Measurements from ENCODE around the gene KERA.

Gene KERA

DNA sequence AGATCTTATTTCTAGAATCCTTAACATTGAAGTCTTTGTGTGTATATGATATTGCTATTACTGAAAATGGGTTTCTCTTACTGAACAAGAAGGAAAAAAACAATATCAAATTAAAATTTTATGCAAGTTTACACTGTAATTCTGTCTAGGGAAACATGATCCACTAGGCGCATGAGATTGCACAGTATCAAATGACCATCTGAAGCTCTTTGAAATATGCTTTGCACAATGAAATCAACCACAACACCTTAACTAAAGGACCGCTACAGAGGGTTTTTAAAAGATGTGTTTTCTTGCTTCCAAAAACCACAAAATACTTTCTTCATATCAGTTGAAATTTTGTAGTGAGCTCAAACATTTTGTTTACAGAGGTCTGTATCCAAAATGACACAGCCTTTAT lies 15.1 kb upstream of the KERA start:
- DNase-seq = no peak

DNA sequence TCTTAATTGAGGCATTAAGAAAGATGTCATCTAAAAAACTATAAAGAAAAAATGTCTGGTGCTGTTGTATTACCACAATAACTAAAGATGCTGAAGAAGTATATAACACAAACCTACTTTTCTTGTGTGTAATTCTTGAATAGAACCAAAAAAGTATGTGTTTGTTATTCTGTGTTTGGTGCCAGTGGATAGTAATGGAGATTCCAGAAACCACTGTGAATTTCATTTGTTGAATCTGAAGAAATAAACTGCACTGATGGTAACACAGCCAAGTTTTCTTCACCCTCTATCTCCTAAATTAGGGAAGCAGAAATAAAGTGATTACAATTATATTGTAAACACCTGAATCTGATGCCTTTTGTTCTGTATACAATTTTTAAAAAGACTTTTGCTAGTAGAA lies 13.1 kb upstream of the KERA start:
- no peak for DNase-seq

DNA sequence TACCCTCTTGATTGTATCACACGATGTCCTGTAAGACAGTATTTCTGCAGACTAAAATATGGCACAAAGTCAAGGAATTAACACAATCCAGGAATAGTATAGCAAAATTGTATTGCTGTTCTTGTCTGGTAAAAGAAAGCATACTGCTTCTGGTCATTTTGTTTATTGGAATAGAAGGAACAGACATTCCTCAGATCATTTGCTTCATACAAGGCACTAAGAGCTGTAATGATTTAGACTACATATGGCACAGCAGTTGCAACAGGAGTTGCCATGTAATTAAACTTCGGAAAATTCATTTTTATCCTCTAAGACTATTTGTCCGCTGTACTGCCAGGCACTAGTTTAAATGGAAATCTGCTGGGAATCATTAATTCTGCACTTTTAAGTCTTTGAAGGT lies 7.6 kb upstream of the KERA start:
- no peak for DNase-seq

DNA sequence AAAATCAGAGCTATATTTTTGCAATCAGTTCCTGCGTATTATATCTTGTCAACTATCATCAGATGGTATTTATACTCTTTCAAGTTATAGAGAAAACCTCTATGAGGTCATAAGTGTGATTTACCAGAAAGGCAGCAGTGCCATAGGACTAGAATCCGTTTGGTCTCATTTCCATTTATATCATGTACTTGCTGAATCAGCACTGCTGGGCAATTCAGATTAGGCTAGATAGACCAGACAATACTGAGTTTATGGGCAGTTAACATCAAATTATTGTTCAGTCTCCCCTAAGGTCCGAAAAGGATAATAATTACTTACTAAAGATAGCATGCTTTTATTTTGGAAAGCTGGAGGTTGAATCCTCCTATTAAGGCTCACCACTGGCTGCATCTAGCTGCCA lies 6.8 kb upstream of the KERA start:
- no peak for DNase-seq

DNA sequence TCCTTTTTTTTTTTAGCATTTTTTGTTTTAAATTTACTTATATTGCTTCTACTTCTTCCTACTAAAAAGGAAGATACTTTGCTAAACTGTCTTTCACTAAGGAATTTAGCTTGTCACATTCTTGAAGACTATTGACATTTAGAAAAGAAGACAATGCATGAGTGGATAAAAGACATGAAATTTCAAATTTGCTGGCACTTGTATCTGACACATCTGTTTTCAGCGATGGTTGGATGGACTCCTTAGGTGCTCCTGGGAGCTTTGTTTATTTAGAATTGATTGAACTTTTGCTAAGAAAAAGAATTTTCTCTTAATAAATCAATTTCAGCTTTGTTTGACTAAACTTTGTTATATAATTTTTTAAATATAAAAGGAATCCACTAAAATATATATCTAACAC lies 3.3 kb upstream of the KERA start:
- no peak for DNase-seq

DNA sequence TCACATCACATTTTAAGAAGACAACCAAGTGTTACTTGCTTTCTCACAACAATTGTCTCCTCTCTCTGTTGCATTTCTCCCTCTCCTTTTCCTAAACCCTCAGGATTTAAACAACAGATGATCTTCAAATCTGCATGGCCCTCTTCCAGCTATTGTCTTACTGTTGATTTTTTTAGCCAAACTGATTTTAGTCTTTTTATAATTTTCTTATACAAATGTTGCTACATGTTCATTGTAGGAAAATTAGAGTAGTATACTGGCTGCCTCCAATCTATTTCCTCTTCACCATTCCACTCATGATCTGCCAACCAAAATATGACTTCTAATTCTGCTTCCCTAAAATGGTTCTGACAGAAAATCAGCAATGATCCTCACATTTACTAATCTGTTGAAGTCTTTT lies 1.4 kb upstream of the KERA start:
- no peak for DNase-seq

DNA sequence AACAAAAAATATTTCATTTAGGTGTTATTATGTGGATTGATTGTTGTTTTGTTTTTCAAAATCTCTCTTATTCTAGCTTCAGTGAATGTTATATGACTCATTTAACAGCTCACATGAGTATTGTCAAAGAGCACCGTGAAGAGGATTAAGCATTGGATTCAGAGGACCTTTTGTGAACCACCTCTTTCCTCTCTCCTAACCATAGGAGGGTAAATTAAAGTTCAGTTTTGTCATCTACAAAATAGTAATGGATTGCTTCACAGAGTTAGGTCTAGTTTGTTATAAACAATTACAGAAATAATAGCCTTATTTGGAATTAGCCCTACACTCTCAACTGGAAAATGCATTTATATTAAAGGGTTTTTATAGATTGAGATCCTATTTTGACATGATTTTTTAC lies 962 bp upstream of the KERA start:
- DNase-seq = no peak

DNA sequence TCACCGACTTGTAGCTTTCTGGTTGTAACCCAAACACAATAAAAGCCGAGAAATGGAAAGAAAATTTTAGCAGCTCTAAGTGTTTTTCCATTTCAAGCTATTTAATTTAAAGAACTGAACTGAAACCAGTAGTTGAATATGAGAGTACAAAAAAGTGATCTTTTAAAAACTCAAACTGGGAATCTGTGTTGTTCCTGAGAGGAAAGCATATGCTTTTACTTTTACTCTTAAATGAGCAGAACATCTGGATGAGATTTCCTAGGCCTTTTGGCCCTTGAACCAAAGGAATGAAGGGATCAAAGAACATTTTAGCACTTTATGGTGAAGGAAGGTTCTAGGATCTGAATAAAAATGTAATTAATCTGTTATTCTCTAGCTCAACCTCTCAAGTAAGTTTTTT lies 1.3 kb downstream of the KERA start:
- DNase-seq = no peak

DNA sequence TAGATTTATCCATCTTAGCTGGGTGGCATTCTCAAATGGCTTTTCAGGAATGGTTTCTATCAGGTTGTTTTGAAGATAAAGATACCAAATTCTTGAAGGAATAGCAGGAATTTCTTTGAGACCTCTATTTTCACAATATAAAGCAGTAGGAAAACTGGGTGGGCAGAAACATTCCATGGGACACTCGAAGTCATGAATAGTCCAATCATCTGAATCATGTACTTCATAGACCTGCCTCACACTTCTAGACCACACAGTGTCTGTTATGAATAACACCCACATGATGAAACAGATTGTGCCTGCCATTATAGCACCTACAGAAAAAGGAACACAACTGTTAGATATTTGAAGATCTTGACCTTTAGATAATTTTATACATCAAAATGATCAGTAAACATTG lies 1.8 kb downstream of the KERA start:
- no peak for DNase-seq

DNA sequence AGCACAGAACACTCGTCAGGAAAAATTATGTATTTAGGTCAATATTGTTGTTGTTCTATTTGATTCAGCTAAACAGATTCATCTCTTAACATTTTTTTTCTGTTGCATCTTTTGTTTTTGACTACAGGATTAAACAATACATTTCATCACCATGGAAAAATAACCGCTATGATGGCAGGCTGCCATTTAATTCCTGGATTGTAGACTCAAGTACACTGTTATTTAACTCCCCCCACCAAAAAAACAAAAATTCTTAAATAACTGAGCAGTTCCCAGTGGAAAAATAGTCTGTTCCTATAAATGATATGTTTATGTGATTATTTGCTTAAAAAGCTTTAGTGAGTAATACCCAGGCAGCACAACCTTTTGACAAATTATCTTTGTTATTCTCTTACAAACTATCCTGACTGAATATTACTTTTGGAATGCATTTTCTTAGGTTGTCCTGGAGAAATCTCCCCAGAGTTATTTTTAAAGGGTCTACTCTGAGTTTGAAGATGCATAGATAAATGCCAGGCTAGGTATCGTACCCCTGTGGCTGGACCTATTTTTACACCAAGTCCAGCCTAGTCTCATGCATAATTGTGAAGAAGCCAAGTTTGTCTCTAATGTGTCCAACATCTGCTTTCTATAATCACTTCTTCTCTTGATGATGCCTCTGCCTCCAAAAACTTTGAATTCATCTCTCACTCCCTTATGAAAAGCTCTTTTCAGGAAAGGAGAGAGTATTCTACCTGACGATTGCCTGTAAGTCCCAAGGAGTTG lies 3.7 kb downstream of the KERA start:
- DNase-seq = no peak

DNA sequence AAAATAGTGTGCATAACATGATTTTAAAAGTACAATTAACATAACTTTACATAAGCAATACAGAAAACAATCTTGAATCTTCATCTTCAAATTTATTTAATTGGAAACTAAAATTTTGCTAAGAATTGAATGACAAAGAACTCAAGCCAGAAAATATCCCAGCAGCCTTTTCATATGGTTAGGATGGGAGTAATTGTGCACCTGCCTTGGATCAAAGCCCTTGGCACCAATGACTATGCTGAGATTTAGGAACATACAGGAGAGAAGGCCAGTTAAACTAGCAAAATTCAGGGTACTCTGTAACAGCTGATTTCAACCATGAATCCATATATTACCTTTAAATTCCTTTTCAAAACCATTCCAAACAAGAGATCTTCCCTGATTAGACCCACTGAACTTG lies 5.8 kb downstream of the KERA start:
- DNase-seq = no peak

DNA sequence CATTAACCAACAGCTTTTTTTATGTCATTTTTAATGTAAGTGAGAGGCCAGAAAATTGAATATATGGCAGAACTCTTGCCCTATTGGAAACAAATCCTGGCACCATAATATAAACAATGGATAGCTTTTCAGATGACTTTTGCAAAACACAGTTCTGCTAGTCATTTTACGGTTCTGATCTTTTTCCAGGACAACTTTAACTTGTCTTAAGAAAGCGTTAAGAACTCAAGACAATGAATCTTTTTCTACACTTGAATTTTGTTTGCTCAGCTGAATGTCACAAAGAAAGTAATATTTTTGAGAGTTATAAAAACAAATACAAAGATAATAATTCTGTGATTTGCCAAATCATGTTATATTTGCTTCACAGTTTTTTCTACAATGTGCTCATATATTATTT lies 13.2 kb downstream of the KERA start:
- DNase-seq = no peak

DNA sequence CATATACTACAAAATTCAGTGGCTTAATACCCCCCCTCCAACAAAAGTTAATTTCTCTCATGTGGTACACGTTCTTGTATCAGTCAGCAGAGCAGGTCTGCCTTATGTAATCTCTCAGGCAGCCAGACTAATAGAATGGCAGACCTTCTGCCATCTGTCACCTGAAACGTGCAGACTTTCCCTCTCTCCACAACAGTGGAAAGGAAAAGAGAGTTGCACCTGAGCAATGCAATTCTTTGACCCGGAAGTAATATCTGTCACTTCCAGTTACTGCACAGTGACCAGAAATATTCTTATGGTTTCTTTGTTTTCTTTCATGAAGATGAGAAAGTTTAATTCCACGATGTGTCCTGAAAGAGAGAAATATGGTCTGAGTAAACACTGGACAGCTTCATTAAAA lies 14.4 kb downstream of the KERA start:
- no peak for DNase-seq

DNA sequence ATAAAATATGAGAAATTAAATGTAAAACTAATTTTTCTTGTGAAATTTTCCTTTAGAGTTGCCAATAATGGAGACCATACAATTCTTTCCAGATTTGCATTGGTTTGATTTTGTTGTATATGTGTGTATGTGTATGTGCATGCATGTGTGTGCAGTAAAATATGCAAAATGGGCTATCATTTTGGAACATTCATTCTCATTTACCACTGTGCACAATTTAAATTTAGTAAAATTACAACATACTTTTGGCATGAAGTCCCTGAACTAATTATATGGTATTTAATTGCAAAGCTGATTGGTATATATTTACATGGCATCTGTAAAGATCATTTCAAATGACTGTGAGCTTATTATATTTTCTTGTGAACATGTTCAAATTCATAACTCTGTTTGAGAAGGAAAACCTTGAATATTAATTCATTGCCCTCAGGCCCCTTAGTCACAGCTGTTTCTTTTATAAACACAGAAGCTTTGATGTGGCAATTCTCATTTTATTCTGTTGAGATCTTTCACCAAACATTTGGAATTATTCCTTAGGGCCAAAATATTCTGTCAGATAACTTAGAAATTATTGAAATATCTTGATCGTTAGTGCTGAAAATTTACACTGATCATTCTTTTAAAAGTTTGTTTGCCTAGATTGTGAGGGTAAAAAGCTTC lies 17.6 kb downstream of the KERA start:
- no peak for DNase-seq

DNA sequence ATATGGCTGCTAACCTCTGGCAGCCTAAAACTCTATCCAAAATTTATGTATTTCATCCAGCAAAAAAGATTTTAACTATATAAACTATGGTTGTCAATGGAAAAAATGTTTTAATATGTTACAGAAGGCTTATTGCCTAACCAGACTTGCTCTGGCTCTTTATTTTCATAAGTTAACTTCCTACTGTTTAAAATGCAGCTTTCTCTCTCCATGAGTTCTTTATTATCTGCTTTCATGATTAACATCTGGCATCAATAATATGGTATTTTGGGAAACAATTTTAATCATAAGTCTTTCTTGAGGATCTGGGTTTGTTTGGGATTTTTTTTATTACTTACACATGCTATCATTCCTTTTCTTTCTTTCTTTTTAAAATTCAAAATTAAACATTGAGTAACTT lies 20.5 kb downstream of the KERA start:
- no peak for DNase-seq

DNA sequence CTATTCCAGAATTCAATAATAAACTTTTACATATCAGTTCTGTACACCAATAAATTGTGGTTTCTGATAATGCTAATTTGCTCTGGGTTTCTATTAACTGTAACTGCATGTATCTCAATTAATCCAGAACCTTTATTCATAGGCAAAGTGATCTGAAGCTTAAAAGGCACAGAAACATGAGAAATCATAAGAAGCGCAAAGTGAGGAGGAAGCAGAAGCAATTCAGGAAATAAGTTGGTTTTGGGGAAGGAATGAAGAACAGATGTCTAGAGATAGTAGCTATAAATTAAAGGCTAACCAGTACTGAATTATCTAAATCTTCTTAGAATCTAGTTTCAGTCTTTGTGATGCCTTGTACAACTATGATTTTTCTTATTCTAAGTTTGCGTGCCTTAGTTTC lies 24.6 kb downstream of the KERA start:
- no peak for DNase-seq

DNA sequence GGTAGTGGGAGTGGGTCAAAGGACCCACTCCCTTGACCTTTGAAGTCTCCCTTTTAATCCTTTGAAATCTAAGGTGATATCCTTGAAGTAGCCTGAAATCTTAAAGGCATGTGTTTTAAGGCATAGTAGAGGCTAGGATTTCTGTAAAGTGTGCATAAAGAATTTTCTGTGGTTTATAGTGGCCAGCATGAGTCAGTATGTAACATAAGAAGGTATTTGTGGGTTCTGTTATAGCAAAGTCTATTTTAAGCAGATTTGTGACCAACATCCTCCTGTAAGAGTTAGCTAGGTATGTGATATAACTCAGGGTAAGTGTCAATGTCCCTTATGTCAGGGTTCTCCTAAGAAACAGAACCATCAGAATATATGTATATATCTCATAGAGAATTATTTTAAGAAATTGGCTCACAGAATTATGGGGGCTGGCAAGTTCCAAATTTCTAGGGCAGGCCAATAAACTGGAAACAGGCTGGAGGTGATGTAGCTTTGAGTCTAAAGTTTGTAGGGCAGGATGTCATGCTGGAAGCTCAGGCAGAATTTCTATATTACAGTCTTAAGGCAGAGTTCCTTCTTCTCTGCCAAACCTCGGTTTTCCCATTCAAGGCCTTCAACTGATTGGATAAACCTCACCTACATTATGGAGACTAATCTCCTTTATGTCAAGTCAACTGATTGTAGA lies 34.4 kb downstream of the KERA start:
- DNase-seq = no peak

DNA sequence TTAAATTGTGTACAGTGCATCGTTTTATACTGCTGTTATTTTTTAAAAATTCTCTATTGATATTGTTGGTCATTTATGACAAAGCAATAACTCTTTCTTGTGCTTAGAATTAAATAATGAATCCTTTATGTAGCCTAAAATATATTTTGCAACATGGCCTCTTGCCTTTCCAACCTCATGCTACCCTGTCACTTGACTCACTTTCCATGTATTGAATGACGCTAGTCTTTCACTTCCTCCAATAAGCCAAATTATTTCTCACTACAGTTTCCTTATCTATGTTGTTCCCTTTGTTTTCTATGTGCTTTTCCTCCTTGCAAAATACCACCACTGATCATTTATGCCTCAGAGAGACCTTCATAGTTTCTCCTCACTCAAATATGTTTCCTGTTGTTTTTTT lies 36.7 kb downstream of the KERA start:
- no peak for DNase-seq

DNA sequence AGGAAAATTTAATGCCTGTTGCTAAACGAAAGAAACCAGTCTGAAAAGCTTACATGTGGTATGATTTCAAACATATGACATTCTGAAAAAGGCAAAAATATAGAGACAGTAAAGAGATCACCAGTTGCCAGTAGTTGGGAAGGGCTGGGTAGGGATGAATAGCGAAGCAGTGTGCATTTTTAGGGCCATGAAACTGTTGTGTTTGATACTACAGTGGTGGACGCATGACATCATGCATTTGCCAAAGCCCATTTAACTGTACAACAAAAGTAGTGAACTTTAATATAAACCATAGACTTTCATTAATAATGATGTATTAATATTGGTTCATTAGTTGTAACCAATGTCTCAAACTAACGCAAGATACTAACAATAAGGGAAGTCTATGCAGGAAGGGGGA lies 38.4 kb downstream of the KERA start:
- DNase-seq = no peak

DNA sequence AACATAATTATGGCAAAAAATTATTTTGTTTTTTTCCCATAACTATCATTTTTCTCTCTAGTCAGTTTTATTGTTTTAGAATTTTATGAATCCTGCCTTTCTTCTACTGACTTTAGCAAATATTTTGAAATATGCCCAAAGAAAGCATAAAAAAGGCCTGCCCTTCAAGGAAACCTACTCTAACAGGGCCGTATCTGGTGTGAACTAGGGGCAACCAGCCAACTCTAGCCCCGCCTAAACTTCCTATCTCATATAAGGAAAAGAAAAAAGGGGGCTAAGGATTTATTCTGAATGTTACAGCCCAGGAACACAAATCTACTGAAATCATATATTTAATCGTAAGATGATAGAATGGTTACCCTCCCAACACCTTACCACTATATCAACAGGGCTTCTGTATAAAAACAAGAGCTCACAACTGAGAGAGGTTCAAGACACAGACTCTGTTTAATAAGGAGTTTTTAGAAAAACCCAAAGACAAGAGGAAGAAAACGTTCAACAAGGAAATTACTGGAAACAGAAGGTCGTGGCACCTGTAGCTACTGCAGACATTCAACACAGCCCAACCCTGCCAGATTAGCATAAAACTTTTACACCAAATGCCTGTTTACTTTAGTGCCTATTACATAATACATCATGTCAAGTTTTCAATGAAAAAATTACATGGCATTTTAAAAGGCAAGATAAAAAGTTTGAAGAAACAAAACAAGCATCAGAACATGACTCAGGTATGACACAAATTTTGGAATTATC lies 40.1 kb downstream of the KERA start:
- DNase-seq = no peak

DNA sequence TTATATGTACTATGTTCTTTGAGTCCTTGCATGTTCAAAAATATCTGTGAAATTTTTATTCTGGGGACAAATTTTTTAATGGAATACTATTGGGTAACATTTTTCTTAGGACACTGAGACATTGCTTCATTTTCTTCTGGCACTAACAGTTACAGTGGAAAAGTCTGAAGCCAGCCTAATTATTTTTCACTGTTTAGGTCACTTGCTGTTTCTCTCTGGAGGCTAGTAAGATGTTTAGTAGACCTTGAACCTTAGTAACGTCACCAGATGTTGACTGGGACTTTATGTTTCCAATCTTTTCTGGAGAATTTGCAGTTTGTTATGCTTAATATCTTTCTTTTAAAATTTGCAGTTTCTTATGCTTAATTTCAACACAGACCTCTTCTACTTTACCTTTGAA lies 40.8 kb downstream of the KERA start:
- DNase-seq = no peak

DNA sequence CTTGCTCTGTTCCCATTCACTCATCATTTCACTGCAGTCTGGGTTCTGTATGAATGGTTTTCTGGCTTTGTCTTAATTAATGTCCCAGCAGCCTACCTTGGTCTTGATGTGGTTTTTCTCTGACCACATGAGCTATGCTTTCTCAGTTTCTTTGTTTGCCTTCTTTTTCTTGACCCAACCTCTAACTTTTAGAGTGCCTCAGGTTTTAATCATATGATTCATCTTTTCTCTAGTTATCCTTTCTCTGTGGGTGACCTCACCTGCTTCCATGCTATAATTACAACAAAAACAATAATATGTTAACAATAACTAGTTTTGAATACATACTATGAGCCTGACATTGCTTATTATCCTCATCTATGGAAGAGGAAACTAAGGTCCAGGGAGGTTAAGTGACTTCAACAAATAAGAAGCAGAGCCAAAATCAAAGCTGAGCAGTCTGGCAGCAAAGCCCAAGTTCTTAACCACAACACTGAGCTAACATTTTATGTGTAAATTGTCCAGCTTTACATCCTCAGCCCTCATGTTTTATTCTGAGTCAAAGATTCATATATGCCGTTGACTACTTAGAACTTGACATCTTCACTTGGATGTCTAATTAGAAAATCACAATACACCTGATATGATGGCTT lies 48.4 kb downstream of the KERA start:
- no peak for DNase-seq

Data from activated CD4-positive, alpha-beta T cell treated with anti-CD3 and anti-CD28 coated beads for 48 hours (primary cell).